Endothelial cell of umbilical vein (primary cell): ENCODE results near the gene LDB3. TPM values are rescaled to one million over a fixed set of nuclear protein-coding genes. Genes with fewer than 3 reads are reported as not detected.

Experiments used
- BruUV-seq: library from RNA; stranded (reverse); fragments of 400-500 nt; replicated peaks from 2 replicates; lab custom pipeline; 2021; lab: Mats Ljungman, UMichigan
- CTCF ChIA-PET: fragments of 300-600, 350-600 bp; sonication (Branson Sonifier 250); formaldehyde crosslinking; loops from one replicate; lab custom pipeline; 2021; ENCODE audit warnings: antibody characterized with exemption, inconsistent platforms; lab: Charles Lee
- POLR2A ChIA-PET: fragments of 300-600, 350-600 bp; sonication (Branson Sonifier 250); formaldehyde crosslinking; loops from one replicate; lab custom pipeline; 2021; ENCODE audit warnings: antibody characterized with exemption, inconsistent platforms; lab: Charles Lee
- DNase-seq: peaks from one replicate; pipeline ENCODE4 v3.0.0-alpha.2; 2011; ENCODE audit warnings: low read depth, low spot score
- FAIRE-seq: peaks from 2 replicates; lab custom pipeline; 2011; peaks lifted over from hg19 to GRCh38; lab: Jason Lieb, UNC
- H2AFZ ChIP-seq: 2 replicates; pipeline ENCODE4 v1.6.0; 2012; ENCODE audit warnings: low read depth, low read length, control low read depth, inconsistent platforms
- H3K27ac ChIP-seq: 2 replicates; pipeline ENCODE4 v1.5.1; 2011; ENCODE audit warnings: low read depth, mild to moderate bottlenecking, control low read depth, low read length, moderate library complexity; ENCODE audit not compliant: insufficient read depth
- H3K27me3 ChIP-seq, 2 experiments: 2 replicates each; pipeline versions ENCODE4 v1.6.0 to v1.6.1; 2011; ENCODE audit warnings: low read length in 2 of 2, mixed read lengths in 1 of 2; ENCODE audit not compliant: control insufficient read depth in 2 of 2, insufficient read depth in 2 of 2
- H3K36me3 ChIP-seq, 2 experiments: 2 replicates in 1 of 2; 3 replicates in 1 of 2; pipeline ENCODE4 v1.5.1; 2011; ENCODE audit warnings: low read length in 2 of 2, mild to moderate bottlenecking in 1 of 2, moderate library complexity in 1 of 2; ENCODE audit not compliant: control insufficient read depth in 2 of 2, insufficient read depth in 2 of 2; ENCODE audit errors: extremely low read depth in 1 of 2
- H3K4me1 ChIP-seq: 3 replicates; pipeline ENCODE4 v1.5.1; 2011; ENCODE audit warnings: mild to moderate bottlenecking, low read length; ENCODE audit not compliant: control insufficient read depth, insufficient read depth; ENCODE audit errors: extremely low read depth
- H3K4me2 ChIP-seq: 2 replicates; pipeline ENCODE4 v1.6.1; 2011; ENCODE audit warnings: low read length, control low read depth, mixed read lengths; ENCODE audit not compliant: insufficient read depth
- H3K4me3 ChIP-seq, 3 experiments: fragments of 200-600 bp in 1 of 3; sonication (generic), shearing (Covaris generic) in 1 of 3; replicated peaks in 1 of 3; 2 replicates each; pipeline ENCODE4 v1.5.1; 2011 to 2016; ENCODE audit warnings: control low read depth in 3 of 3, low read length in 3 of 3, mild to moderate bottlenecking in 2 of 3, inconsistent platforms in 1 of 3, low read depth in 1 of 3, moderate library complexity in 1 of 3; ENCODE audit not compliant: insufficient read depth in 1 of 3
- H3K79me2 ChIP-seq: 2 replicates; pipeline ENCODE4 v1.6.0; 2012; ENCODE audit warnings: low read length, inconsistent platforms; ENCODE audit not compliant: control insufficient read depth, insufficient read depth
- H3K9ac ChIP-seq: replicated peaks from 2 replicates; pipeline ENCODE3; 2011; ENCODE audit warnings: low read length, control low read depth; ENCODE audit not compliant: insufficient read depth; ENCODE audit errors: extremely low read depth
- H3K9me1 ChIP-seq: replicated peaks from 3 replicates; pipeline ENCODE4 v1.6.0; 2011; ENCODE audit warnings: mild to moderate bottlenecking, low read length; ENCODE audit not compliant: control insufficient read depth, insufficient read depth; ENCODE audit errors: extremely low read depth
- H3K9me3 ChIP-seq: replicated peaks from 2 replicates; pipeline ENCODE4 v1.5.1; 2012; ENCODE audit warnings: low read length, inconsistent platforms; ENCODE audit not compliant: control insufficient read depth, insufficient read depth
- H4K20me1 ChIP-seq: replicated peaks from 2 replicates; pipeline ENCODE3; 2011; ENCODE audit warnings: mild to moderate bottlenecking, low read length; ENCODE audit not compliant: control insufficient read depth, insufficient read depth; ENCODE audit errors: extremely low read depth
- EZH2 ChIP-seq: IDR thresholded peaks from 2 replicates; pipeline ENCODE4 v1.6.1; 2012; ENCODE audit warnings: borderline replicate concordance, low read depth, mild to moderate bottlenecking, moderate library complexity, low read length, inconsistent platforms; ENCODE audit not compliant: severe bottlenecking
- FOS ChIP-seq: IDR thresholded peaks from 2 replicates; pipeline ENCODE4 v1.6.1; 2011; ENCODE audit warnings: mild to moderate bottlenecking, low read length, moderate library complexity, borderline replicate concordance; ENCODE audit not compliant: insufficient read depth
- GATA2 ChIP-seq: IDR thresholded peaks from 2 replicates; pipeline ENCODE4 v1.7.0; 2011; ENCODE audit warnings: low read depth, mild to moderate bottlenecking, moderate library complexity, mixed read lengths, low read length; ENCODE audit not compliant: insufficient read length, insufficient read depth
- JUN ChIP-seq: IDR thresholded peaks from 2 replicates; pipeline ENCODE4 v1.6.1; 2011; ENCODE audit warnings: borderline replicate concordance, low read depth; ENCODE audit not compliant: insufficient read length, insufficient read depth
- MAX ChIP-seq: IDR thresholded peaks from 2 replicates; pipeline ENCODE4 v1.6.1; 2011; ENCODE audit not compliant: insufficient read depth, insufficient read length
- MYC ChIP-seq: IDR thresholded peaks from one replicate; pipeline ENCODE4 v1.6.1; 2011; ENCODE audit warnings: mild to moderate bottlenecking, low read depth, low read length
- POLR2A ChIP-seq: IDR thresholded peaks from 2 replicates; pipeline ENCODE4 v1.6.1; 2012; ENCODE audit warnings: low read depth, mild to moderate bottlenecking, control low read depth, low read length
- POLR2AphosphoS5 ChIP-seq: IDR thresholded peaks from 2 replicates; pipeline ENCODE4 v1.6.1; 2012; ENCODE audit warnings: low read depth, mild to moderate bottlenecking, control low read depth, low read length, moderate library complexity; ENCODE audit not compliant: insufficient read depth
- dilution Hi-C: fragments of 300-500 bp; cut with MboI; formaldehyde crosslinking; loops from one replicate; pipeline ENCODE4 v1.15.0; 2019; ENCODE audit warnings: low sequenced_read_pairs; ENCODE audit not compliant: extremely low pct_ligation_motif_present
- intact Hi-C: fragments of 100-400 bp; cut with micrococcal nuclease; formaldehyde crosslinking; loops from one replicate; pipeline ENCODE4 v1.10.0; 2022
- polyA plus RNA-seq, 4 experiments: library from polyadenylated mRNA; depleted of rRNA in 3 of 4; stranded (reverse) in 3 of 4; unstranded in 1 of 4; fragments of >200 nt; gene quantifications; 2 replicates each; pipeline versions ENCODE4 v1.2.1 to v1.2.3, GENCODE V29; 2011 to 2012; ENCODE audit warnings: missing spikeins in 1 of 4
- total RNA-seq: library from RNA; stranded (reverse); gene quantifications from 2 replicates; pipeline ENCODE4 v1.2.3, GENCODE V29; 2021
- TF ChIP-seq, protein P1 (sequence below), 2 donors: IDR thresholded peaks; 1 replicate in 1 of 2; 2 replicates in 1 of 2; pipeline ENCODE4 v1.5.1; 2011; ENCODE audit warnings: low read length in 2 of 2, mild to moderate bottlenecking in 2 of 2, moderate library complexity in 2 of 2, control low read depth in 1 of 2, inconsistent platforms in 1 of 2, low read depth in 1 of 2; ENCODE audit not compliant: insufficient read depth in 1 of 2; ENCODE audit errors: extremely low read depth in 1 of 2

The LDB3 gene
- total and polyA plus RNA-seq, 2 donors (not counting 3 experiments of a cell fraction or from before 2014, with no cell fraction given) = not detected

GRCh38 chr10:86685893-86686632, 17.8 kb downstream of the LDB3 start:
- Histone ChIP-seq H3K9me1 (no peaks in the 10 kb centered on the region), H3K4me1 (no peaks in the 10 kb centered on the region), H3K36me3 (no peaks in the 10 kb centered on the region), H3K27me3 (peaks cover 29 to 34% of the 10 kb centered on the region in 2 experiments), H3K4me2 (no peak overlapping the region), H3K9ac (no peak overlapping the region), H3K79me2 (no peaks in the 10 kb centered on the region), H3K4me3 (no peak overlapping the region), H3K9me3 (no peaks in the 10 kb centered on the region), H2AFZ (no peak overlapping the region), H3K27ac (no peak overlapping the region), H4K20me1 (no peaks in the 10 kb centered on the region)
- CTCF ChIA-PET = interaction anchor here (5.8 to 6.6 kb wide), 2 partner anchors 9 to 214 kb away, joined by 29 to 67 read pairs; no protein-coding TSS in a partner anchor
- no peak for TF ChIP-seq JUN
- TF ChIP-seq, protein P1, sequence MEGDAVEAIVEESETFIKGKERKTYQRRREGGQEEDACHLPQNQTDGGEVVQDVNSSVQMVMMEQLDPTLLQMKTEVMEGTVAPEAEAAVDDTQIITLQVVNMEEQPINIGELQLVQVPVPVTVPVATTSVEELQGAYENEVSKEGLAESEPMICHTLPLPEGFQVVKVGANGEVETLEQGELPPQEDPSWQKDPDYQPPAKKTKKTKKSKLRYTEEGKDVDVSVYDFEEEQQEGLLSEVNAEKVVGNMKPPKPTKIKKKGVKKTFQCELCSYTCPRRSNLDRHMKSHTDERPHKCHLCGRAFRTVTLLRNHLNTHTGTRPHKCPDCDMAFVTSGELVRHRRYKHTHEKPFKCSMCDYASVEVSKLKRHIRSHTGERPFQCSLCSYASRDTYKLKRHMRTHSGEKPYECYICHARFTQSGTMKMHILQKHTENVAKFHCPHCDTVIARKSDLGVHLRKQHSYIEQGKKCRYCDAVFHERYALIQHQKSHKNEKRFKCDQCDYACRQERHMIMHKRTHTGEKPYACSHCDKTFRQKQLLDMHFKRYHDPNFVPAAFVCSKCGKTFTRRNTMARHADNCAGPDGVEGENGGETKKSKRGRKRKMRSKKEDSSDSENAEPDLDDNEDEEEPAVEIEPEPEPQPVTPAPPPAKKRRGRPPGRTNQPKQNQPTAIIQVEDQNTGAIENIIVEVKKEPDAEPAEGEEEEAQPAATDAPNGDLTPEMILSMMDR (IDR thresholded peaks at IDR 0.05; ENCODE audit: extremely low read depth in 1 of 2, insufficient read depth in 1 of 2, low read depth in 1 of 2, low read length in 2 of 2) = no peak
- no peak for TF ChIP-seq GATA2
- TF ChIP-seq EZH2 = no peak
- TF ChIP-seq POLR2AphosphoS5 = no peak
- TF ChIP-seq MYC = no peak
- TF ChIP-seq MAX = no peak
- TF ChIP-seq FOS = no peak
- no peak for TF ChIP-seq POLR2A
- POLR2A ChIA-PET = no interaction called here
- FAIRE-seq (no peak), DNase-seq (no peak)
- dilution Hi-C loops (no loop called here), intact Hi-C loops (no loop called here)
- no TSS peak for BruUV-seq
